ENCODE data around the gene COBL. TPM values are rescaled to one million over a fixed set of nuclear protein-coding genes. Genes with fewer than 3 reads are reported as not detected.

COBL gene
- total and polyA plus RNA-seq, 10 of the 15 experiments (the other 5 are each of a cell fraction or from before 2014, with no cell fraction given) = 0.21 TPM; not detected in 9

DNA sequence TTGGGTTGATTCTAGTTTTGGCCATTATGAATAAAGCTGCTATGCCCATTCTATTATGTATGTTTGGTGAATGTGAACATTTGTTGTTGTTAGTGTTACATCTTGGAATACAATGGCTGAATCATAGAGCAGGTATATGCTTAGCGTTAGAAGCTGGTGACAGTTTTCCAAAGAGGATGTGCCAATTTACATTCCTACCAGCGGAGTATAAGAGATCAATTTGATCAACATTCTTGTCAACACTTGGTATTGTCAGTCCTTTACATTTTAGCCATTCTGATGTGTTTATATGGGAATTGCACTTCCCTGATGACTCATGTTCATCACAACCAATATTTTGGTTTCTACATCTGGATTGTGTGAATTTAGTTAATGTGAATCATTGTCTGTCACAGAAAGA, 37.8 kb upstream of the COBL start:
- no TSS peak for BruUV-seq (replicated peaks)
- DNase-seq (ENCODE audit: low read depth, low spot score) (no peak), FAIRE-seq (no peak), ATAC-seq (no peak)
- Histone ChIP-seq H3K9ac (ENCODE audit: control insufficient read depth, insufficient read depth, low read length) (no peak overlapping the region), H3K9me3 (replicated peaks; ENCODE audit: control insufficient read depth, insufficient read depth, low read length) (no peaks in the 10 kb centered on the region), H3K27ac (ENCODE audit: control insufficient read depth, insufficient read depth) (no peak overlapping the region), H2AFZ (ENCODE audit: control insufficient read depth, low read depth, low read length) (no peak overlapping the region), H3K36me3 (ENCODE audit: control insufficient read depth in 2 of 2, insufficient read depth in 2 of 2, low read length in 1 of 2) (no peaks in the 10 kb centered on the region), H3K27me3 (replicated peaks in 1 of 2; ENCODE audit: control insufficient read depth in 2 of 2, insufficient read depth in 2 of 2, low read length in 1 of 2) (no peaks in the 10 kb centered on the region), H3K79me2 (ENCODE audit: control insufficient read depth, insufficient read depth, low read length) (no peaks in the 10 kb centered on the region), H4K20me1 (ENCODE audit: control insufficient read depth, insufficient read depth) (no peaks in the 10 kb centered on the region), H3K4me1 (ENCODE audit: control insufficient read depth, insufficient read depth, low read length) (no peaks in the 10 kb centered on the region), H3K4me3 (no peak overlapping the region), H3K4me2 (ENCODE audit: control insufficient read depth, insufficient read depth) (no peak overlapping the region)
- in situ Hi-C loops (cut with MboI) = loop anchor here (25.0 kb wide), 1 partner anchor 1267 kb away; the partner anchor contains the start of gene ZPBP
- ChIA-PET CTCF (no interaction called here), POLR2A (no interaction called here), RAD21 (ENCODE audit: unreplicated experiment) (no interaction called here), SMC1A (ENCODE audit: uncharacterized antibody, unreplicated experiment) (no interaction called here)
- intact Hi-C loops (cut with micrococcal nuclease; ENCODE audit: unreplicated experiment) = no loop called here
- TF ChIP-seq HDAC2 (IDR thresholded peaks at IDR 0.05) (no peak), SPI1 (IDR thresholded peaks at IDR 0.05; ENCODE audit: borderline replicate concordance, insufficient read depth, low read depth, low read length) (no peak), RBBP5 (conservative IDR thresholded peaks at IDR 0.05) (no peak), TARDBP (IDR thresholded peaks at IDR 0.05; ENCODE audit: borderline replicate concordance) (no peak), GABPA (IDR thresholded peaks at IDR 0.05; ENCODE audit: low read depth) (no peak), TCF7 (IDR thresholded peaks at IDR 0.05; ENCODE audit: borderline replicate concordance) (no peak)
- TF ChIP-seq, protein P1, sequence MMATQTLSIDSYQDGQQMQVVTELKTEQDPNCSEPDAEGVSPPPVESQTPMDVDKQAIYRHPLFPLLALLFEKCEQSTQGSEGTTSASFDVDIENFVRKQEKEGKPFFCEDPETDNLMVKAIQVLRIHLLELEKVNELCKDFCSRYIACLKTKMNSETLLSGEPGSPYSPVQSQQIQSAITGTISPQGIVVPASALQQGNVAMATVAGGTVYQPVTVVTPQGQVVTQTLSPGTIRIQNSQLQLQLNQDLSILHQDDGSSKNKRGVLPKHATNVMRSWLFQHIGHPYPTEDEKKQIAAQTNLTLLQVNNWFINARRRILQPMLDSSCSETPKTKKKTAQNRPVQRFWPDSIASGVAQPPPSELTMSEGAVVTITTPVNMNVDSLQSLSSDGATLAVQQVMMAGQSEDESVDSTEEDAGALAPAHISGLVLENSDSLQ (IDR thresholded peaks at IDR 0.05) = no peak
- TF ChIP-seq, protein P2, sequence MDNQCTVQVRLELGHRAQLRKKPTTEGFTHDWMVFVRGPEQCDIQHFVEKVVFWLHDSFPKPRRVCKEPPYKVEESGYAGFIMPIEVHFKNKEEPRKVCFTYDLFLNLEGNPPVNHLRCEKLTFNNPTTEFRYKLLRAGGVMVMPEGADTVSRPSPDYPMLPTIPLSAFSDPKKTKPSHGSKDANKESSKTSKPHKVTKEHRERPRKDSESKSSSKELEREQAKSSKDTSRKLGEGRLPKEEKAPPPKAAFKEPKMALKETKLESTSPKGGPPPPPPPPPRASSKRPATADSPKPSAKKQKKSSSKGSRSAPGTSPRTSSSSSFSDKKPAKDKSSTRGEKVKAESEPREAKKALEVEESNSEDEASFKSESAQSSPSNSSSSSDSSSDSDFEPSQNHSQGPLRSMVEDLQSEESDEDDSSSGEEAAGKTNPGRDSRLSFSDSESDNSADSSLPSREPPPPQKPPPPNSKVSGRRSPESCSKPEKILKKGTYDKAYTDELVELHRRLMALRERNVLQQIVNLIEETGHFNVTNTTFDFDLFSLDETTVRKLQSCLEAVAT (IDR thresholded peaks at IDR 0.05) = no peak
- 34% methylated on average over 2 of the region's 2 CpGs for WGBS (ENCODE audit: insufficient coverage, insufficient replicate concordance, low lambda C conversion rate, missing lambda C conversion rate)

All from GM12878 (cell line).